HG02840 (cell line): Measurements from ENCODE around the gene PSMD5.

Experiments
- ATAC-seq: cut with Tn5 transposase; IDR thresholded peaks from one replicate; pipeline ENCODE4 v1.9.1; 2021; ENCODE audit warnings: mild to moderate bottlenecking, moderate library complexity, moderate number of reproducible peaks; ENCODE audit not compliant: unreplicated experiment, low FRiP score

Gene PSMD5

DNA sequence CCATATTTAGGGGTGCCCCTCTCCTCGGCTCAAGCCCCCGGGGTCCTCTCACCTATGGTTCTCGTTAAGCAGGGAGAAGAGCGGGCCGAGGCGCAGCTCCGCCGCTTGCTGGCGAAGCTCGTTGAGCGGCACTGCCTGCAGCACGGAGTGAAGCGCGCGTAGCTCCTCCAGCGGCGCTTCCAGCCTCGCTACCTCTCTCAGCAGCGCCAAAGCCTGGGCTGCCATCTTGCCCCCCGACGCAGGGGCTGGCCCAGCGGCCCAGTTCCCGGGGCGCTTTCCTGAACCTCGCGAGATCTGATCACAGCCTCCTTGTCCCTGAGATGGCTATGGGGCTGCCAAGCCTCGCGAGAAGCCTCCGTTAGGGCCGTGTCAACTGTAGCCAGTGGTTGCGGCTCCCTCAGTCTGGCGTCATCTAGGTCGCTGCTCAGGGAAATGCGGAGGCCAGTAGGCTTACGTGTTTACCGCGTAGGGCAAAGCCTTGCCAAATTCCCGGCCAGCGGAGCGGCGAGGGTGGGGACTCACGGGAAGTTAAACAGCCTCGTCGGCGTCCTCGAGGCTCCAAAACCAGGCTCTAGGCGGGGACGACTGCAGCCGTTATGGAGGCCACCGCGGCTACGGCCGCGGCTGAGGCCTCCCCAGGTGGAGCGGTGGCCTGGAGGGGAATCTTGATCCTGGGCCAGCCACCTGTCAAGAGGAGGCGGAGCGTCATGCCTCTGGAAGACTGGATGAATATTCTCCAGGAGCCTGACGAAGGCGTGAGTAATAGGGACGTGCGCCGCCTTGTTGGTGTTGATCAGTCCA is at the start of gene PSMD5:
Gene PSMD5, minus strand, starts transcription at position 238 of the 801 bp plus-strand sequence. Its CDS starts 13 bp downstream, at position 225.
- peak; percentile 99 for ATAC-seq

DNA sequence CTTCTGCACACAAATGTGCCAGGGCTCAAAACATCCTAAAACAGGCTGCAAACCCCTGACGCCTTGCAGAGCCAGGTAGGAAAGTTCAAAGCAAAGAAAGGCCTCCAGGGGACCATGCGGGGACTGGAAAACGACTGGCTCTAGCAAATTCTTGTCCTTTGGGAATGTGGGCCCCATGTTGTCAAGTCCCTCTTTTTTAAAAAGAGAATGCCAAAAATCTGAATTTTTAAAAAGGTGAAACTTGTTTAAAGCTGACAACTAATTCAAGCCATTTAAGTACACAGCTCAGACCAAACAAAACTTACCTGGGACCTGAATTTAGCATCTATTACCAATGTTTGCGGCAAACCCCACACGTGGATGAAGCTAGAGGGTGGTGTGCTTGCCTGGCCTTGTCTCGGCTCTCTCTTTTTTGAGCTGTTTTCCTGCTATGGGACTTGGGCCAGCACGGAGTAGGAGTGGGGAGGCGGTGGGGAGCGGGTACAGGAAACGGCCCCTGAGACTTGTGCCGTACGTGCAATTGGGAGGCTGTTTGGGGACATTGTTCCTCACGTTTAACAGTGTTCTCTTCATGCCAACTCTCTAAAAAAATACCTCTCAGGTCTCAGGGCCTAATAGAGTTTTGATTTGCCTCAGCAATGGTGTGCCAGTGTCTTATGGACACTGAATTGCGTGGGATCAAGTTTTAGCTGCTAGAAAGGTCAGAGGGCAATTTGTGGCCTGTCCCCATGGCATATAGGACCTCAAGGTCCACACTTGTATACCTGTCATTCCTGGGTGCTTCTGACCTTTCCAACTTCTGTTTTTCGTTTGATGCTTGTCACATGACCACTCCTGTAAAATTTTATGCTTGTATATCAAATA is 49.4 kb upstream of the PSMD5 start:
- peak; percentile 13 for ATAC-seq

DNA sequence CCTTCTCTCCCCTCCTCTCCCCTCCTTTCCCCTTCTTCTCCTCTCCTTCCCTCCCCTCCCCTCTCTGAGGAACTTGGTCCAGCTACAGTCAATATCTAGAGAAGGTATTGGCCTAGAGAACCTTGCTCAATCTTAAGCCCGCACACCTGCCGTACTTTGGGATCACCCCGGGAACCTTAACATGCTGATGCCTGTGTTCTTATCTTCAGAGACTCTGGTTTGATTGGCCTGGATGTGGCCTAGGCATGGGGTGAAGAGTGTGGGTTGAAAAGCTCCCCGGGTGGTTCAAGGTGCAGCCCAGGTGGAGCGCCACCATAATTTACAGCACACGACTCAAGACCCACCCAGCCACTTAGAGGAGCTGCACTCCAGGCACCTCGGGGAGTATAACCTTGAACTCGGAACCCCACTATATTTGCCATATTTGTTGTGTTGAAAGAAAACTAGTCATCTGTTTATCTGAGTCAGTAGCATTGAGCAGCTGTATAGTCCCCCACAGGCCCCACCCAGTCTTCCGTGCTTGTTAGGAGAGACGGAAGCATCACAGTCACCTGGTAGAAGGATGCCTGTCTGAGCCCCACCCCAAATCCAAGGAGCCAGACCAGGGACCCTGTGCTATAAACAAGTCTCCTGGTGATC is 48.6 kb upstream of the PSMD5 start:
- ATAC-seq: no peak

DNA sequence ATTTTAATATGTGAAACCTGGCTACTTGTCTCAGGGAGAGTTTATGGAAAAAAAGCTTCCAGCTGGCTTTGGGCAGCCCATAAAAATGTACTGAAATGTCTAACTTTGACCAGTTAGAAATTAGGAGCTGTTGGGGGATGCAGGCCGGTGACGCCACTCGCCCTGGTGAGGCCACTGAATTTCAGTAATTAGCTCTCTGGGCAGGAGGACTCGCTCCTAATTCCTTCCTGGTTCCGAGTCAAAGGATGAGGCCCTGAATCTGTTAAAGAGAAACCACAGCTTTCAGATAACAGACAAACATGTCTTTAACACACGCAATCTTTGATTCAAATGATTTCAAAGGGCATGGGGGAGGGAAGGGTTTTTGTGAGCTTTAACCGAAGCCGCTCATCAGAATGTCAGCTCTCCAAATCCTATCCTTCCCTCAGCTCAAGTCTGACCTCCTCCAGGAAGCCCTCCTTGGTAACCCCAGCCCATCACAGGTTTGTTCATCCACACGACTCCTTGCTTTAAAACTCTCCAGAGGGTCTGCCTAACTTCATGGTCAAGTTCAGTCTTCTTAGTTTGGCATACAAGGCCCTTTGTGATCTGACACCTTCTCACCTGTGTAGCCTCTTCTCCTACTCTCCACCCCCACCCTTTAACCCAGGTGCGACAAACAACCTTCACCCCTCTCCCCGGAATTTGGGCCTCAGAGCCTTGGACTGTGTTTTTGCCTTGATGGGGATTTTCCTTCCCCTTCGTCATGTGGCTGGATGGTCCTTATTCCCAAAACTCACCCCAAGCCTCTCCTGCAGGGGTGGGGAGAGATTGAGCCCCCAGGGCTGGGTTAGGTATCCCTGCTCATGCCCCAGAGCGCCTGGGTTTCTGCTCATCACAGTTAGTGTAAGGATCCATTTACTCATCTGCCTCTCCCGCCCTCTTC is 47.9 kb upstream of the PSMD5 start:
- ATAC-seq: no peak

DNA sequence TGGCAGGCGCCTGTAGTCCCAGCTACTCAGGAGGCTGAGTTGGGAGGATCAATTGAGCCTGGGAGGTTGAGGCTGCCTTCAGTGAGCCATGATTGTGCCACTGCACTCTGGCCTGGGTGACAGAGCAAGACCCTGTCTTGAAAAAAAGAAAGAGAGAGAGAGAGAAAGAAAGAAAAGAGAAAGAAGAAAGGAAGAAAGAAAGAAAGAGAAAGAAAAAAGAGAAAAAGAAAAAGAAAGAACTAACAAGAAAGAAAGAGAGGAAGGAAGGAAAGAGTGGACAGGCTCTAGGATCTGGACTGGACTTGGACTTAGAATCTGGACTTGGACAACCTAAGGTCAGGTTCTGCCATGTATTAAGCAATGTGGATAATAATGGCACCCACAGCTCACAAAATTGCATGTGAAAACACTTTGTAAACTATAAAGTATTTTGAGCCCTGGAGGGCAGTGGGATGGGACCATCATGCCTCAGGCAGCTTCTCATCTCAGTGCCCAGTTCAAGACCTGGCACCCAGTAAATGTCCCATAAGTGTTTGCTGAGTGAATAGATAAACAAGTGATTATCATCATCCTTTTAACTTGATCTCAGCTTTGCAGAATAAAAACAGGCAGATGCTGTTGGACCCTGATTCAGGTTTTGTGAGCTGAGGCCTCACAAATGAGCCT is 47.0 kb upstream of the PSMD5 start:
- ATAC-seq: no peak

DNA sequence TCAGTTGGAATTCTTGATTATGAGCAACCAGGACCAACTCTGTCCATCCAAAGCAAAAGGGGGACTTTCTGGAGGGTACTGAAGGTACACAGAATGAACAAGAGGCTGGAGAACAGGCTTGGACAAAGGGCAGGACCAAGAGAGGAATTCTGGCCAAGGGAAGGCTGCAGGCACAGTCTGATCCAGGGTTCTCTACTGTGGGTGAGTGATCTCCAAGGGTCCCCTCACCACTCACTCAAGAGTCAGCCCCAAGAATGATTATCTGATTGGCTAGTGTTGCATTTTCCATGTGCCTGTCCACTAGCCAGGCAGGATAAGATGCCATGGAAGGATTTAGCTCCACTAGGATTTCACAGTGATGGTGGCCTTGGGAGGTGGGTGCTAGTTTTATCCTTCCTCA is 45.9 kb upstream of the PSMD5 start:
- ATAC-seq: no peak

DNA sequence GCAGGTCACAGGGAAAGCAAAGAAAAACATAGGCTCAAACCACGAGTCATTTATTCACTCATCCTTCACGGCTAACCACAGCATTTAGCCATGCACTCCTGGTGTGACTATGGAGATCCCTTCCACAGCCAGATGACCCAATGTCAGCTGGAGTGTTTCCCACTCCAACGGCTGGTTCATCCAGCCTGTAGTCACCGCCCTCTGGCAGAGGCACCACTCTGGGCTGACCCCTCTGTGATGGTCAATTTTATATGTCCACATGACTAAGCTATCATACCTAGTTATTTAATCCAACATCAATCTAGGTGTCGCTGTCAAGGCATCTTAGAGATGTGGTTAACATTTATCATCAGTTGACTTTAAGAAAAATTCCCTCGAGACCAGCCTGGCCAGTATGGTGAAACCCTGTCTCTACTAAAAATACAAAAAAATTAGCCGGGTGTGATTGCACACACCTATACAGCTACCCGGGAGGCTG is 43.8 kb upstream of the PSMD5 start:
- ATAC-seq: no peak

DNA sequence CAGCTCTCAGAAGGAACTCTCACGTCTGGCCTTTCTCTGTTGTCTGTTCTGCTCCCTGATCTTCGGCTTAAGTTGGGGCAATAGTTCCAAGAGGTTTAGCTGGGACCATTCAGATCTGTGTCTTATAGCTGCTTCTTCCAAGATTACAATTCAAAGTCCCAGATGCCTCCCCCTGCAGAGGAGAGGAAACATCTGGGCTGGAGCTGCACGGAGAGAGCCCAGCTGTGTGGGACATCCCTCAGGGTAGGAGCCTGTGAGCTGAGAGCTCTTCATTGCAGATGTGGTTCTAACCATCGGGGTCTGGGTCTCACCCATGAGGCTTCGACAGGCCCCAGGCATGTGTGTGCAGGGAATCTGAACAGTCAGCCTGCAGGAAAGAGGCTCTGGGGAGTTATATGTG is 43.2 kb upstream of the PSMD5 start:
- ATAC-seq: no peak

DNA sequence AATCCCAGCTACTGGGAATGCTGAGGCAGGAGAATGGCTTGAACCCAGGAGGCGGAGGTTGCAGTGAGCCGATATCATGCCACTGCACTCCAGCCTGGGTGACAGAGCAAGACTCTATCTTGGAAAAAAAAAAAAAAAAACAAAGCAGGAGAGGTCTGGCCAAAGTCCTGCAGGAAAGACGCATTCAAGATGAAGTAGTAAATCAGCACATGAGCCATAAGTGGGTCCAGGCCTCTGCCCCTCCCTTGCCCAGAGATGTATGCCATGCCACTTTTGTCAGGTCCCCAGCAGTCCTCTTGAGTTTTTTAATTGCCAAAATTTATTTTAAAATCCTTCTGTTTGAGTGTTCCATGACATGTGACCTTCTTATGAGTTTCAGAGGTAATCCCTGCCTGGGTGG is 42.7 kb upstream of the PSMD5 start:
- no peak for ATAC-seq

DNA sequence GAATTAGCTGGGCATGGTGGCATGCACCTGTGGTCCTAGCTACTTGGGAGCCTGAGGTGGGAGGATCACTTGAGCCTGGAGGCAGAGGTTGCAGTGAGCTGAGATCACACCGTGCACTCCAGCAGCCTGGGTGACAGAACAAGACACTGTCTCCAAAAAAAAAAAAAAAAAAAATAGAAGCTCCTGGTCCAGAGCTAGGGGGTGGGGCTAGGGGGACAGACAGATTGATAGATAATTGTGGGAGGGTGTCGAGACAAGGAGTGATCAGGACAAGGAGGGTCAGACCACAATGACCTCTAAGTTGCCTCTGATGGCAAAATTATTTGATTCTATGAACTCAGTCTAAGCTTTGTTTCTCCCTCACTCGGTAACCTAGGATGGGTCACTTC is 40.9 kb upstream of the PSMD5 start:
- ATAC-seq: no peak

DNA sequence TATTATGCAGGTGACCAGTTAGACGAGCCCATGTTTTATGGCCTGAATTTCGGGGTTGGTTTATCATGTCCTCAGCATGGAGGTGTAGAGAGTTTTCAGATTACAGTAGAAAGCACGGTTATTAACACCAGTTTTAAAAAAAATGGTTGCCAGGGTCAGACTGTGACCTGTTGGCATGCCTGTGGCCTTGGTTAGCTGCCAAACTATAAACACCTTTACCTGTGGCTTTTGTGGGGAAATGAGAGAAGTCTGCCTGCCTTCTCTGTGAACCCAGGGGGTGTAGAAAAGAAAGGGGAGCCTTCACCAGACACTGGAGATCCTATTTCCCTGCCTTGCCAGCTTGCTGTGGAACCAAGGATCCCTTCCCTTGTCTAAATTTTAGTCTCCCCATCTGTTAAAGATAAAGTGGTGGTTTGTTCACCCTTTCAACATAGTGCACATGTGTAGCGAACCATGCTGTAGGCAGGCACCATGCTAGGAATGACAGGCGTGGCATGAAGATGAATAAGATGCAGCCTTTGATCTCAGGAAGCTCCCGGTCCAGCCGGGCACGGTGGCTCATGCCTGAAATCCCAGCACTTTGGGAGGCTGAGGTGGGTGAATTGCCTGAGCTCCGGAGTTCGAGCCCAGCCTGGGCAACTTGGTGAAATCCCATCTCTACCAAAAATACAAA is 40.3 kb upstream of the PSMD5 start:
- ATAC-seq: no peak

DNA sequence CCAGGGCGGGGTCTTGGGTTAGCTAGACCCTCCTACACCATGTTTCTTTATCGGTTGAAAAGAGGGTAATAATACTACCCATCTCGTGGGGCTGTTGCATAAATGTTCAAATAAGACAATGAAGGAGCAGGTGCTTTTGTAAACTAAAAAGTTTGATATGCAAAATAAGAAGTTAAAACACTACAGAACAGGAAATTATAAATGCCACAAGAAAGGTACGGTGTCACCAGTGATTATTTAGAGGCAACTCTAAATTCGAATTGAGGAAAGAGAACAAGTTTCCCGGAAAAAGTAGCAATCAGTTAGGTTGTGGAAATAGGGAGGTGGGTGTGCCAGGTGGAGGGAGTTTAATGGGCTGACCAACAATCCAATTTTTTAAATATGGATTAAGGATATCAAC is 36.7 kb upstream of the PSMD5 start:
- no peak for ATAC-seq

DNA sequence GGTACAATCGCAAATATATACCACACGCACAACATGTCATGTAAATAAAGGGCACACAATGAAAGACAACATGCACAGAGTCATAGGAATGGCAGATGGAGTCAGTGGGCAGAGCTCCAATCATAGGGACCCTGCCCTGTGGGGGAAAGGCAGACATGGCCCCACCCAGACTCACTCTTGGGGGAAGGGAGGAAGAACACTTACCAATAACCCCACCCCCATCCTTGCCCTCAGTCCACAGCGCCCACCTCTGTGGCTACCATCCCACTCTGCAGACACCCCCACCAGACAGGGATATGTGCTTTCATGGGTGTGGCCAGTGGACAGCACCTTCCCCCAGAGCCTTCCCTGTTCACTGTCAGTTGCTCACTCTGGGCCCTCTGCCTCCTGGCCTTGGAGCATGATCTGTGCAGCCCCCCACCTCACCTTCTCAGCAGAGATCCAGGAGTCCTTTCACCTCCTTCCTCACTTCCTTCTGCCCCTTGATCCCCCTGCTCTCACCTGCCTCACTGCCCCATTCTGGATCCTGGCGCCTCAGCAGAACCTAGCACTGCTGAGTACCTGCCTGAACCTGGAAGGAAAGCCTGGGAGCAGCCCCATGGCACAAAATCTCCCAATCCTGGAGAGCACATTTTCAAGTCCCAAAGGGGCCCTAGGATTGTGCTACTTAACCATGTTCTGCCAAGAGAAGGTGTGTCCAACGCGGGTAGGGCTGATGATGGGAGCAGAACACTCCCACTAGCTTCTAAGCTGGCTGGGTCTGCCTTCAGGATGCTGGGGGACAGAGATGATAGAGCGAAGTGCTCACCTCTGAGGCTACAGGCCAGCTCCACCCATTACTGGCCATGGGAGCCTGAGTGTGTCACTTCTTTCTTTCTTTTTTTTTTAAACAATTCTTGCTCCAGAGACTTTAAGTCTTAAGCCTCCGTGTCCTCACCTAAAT is 35.7 kb upstream of the PSMD5 start:
- no peak for ATAC-seq

DNA sequence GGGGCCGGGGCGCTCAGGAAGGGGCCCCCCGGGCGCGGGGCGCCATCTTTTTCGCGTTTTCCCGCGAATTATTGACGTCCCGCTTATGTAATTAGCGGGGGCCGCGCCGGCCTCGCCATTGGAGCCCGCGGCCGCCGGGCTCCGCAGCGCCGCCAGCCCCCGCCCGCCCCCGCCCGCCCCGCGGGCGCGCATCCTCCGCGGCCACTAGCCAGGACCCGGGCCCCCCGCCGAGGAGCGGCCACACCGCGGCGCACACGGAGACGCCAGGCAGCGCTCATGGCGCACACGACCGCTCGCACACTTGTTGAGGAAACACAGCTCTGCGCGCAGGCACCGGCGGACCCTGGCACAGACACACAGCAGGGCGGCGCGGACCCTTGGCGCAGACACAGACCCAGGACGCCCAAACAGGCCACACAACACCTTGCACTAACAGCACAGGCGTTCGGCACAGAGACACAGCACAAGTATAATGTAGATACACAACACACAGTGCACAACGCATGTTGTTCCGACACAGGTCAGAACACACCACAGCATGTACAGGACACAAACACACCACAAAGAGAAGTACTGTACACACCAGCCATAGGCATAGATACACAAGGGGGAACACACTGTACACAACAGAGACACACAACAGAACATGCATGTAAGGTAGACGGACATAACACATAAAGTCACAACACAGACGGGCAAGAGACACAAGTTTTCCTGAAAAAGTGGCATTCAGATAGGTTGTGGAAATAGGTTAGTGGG is 34.7 kb upstream of the PSMD5 start:
- ATAC-seq: peak; percentile 42

DNA sequence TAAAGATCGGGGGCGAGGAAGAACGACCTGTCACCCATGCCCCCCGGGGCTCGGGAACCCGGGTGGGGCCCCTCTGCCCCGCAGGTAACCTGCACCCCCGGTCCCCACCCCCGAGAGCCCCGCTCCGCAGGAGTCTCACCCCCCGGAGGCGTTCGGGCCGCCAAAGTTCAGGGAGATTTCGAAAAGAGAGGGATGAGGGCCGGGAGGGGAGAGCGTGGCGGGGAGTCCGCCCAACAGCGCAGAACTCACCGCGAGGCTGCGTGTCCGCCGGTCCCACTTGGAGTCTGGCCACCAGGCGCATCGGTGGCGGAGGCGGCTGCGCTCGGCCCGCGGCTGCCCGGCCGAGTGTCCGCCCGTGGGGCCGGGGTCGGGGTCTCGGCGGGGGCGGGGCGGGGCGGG is 34.1 kb upstream of the PSMD5 start, which contains the start of gene PHF19:
Gene PHF19, minus strand, starts transcription at position 347 of the 399 bp plus-strand sequence. CDS start 2,447 bp downstream, outside the sequence.
- ATAC-seq: no peak

DNA sequence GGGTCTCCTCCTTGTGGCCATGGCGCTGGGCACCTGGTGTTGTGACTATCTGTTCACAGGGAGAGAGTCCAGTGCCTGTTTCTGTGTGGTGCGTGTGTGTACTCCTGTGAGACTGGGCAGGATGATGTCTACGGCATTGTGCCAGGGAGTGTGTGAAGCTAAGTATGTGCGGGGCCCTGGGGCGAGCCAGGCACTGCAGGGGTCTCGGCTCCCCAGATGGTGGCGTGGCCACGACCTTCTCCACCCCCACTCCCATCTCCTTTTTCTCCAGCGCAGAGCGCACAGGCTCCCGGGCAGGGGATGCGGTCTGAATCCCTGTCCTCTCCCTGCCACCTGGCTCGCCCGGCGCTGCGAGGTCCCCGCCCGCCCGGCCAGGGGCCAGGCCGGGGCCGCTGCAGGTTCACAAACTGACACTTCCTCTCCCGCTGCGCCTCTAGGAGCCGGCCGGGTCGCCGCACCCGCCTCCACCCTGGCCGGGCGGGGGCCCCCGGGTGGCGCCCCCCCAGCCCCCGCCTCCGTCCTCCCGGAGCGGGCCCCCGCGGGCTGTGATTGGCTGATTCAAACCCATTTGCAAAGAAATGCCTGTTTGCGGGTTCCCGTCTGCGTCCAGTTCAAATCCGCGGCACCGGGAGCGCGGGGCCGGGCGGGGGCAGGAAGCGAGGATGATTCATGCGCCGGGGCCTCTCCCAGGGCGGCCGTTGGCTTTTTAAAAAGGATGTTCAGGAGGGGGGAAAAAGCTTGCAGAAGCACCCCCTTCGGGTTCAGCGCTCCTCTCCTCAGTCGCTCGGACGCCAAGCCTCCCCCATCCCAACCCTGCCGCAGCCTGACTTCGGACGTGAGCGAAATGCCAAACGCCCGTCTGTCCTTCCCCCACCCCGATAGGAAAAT is 33.5 kb upstream of the PSMD5 start:
- ATAC-seq: peak; percentile 57
